GM23338 (cell line): Measurements from ENCODE around the gene FAF1. TPM values are rescaled to one million over a fixed set of nuclear protein-coding genes. Genes with fewer than 3 reads are reported as not detected.

Source experiments
- ATAC-seq: fragments of 200-7000 bp; cut with Tn5 transposase; 3 replicates; pipeline ENCODE4 v1.9.1; 2020
- DNase-seq: peaks from one replicate; pipeline ENCODE4 v3.0.0-alpha.2; 2015; ENCODE audit warnings: low spot score
- H2AFZ ChIP-seq: fragments of 200-600 bp; sonication (generic); 2 replicates; pipeline ENCODE4 v1.8.0; 2016; ENCODE audit warnings: antibody characterized with exemption, mild to moderate bottlenecking, moderate library complexity
- H3F3A ChIP-seq: fragments of 200-600 bp; sonication (generic); replicated peaks from 2 replicates; pipeline ENCODE4 v1.8.0; 2017; ENCODE audit warnings: antibody characterized with exemption, mixed run types, low read depth
- H3K27ac ChIP-seq: fragments of 200-600 bp; sonication (generic); 2 replicates; pipeline ENCODE4 v1.6.1; 2016; ENCODE audit warnings: low read depth
- H3K27me3 ChIP-seq: fragments of 200-600 bp; sonication (generic); 2 replicates; pipeline ENCODE4 v1.8.0; 2016; ENCODE audit warnings: mild to moderate bottlenecking, mixed run types, moderate library complexity; ENCODE audit not compliant: insufficient read depth
- H3K36me3 ChIP-seq: fragments of 200-600 bp; sonication (generic); 2 replicates; pipeline ENCODE4 v1.8.0; 2016; ENCODE audit warnings: mild to moderate bottlenecking; ENCODE audit not compliant: insufficient read depth
- H3K4me1 ChIP-seq: fragments of 200-600 bp; sonication (generic); 2 replicates; pipeline ENCODE4 v1.8.0; 2016; ENCODE audit warnings: mild to moderate bottlenecking, moderate library complexity; ENCODE audit not compliant: insufficient read depth
- H3K4me2 ChIP-seq: fragments of 200-600 bp; sonication (generic); 2 replicates; pipeline ENCODE4 v1.7.1; 2017; ENCODE audit warnings: mixed run types
- H3K4me3 ChIP-seq: fragments of 200-600 bp; sonication (generic); 2 replicates; pipeline ENCODE4 v1.6.1; 2016; ENCODE audit warnings: mixed run types
- H3K79me2 ChIP-seq: fragments of 200-600 bp; sonication (generic); replicated peaks from 2 replicates; pipeline ENCODE4 v1.8.0; 2017; ENCODE audit warnings: mild to moderate bottlenecking; ENCODE audit not compliant: insufficient read depth
- H3K9me2 ChIP-seq: fragments of 200-600 bp; sonication (generic); 2 replicates; pipeline ENCODE4 v1.8.0; 2017; ENCODE audit not compliant: insufficient read depth
- H4K20me1 ChIP-seq: fragments of 200-600 bp; sonication (generic); replicated peaks from 2 replicates; pipeline ENCODE4 v1.8.0; 2017; ENCODE audit warnings: mild to moderate bottlenecking; ENCODE audit not compliant: insufficient read depth
- H3K27ac Mint-ChIP-seq: 2 replicates; pipeline ENCODE4 v1.8.0; 2020; ENCODE audit warnings: inconsistent platforms, mild to moderate bottlenecking, moderate library complexity, mixed read lengths
- H3K27me3 Mint-ChIP-seq: 3 replicates; pipeline ENCODE4 v1.8.0; 2022; ENCODE audit warnings: low read depth, mild to moderate bottlenecking, moderate library complexity, mixed read lengths, inconsistent platforms; ENCODE audit not compliant: insufficient read depth, poor library complexity
- H3K36me3 Mint-ChIP-seq: 3 replicates; pipeline ENCODE4 v1.8.0; 2021; ENCODE audit warnings: low read depth, mild to moderate bottlenecking, inconsistent platforms, moderate library complexity, mixed read lengths
- H3K4me1 Mint-ChIP-seq: 3 replicates; pipeline ENCODE4 v1.8.0; 2020; ENCODE audit warnings: mild to moderate bottlenecking, inconsistent platforms, mixed read lengths
- H3K4me3 Mint-ChIP-seq: 3 replicates; pipeline ENCODE4 v1.8.0; 2021; ENCODE audit warnings: moderate library complexity, mild to moderate bottlenecking, inconsistent platforms, mixed read lengths
- H3K9me3 Mint-ChIP-seq: 3 replicates; pipeline ENCODE4 v1.8.0; 2020; ENCODE audit warnings: moderate library complexity, mild to moderate bottlenecking, inconsistent platforms, mixed read lengths
- CREB1 ChIP-seq: fragments of 250-450 bp; sonication (Bioruptor Pico); IDR thresholded peaks from 2 replicates; pipeline ENCODE4 v1.5.0; 2020; ENCODE audit warnings: low read depth, mild to moderate bottlenecking, moderate library complexity
- EZH2 ChIP-seq: fragments of 200-600 bp; sonication (generic); IDR thresholded peaks from one replicate; pipeline ENCODE4 v1.8.0; 2017; ENCODE audit warnings: antibody characterized with exemption, mild to moderate bottlenecking, low read depth; ENCODE audit not compliant: unreplicated experiment
- NANOG ChIP-seq: IDR thresholded peaks from 2 replicates; pipeline ENCODE4 v1.6.1; 2016; ENCODE audit warnings: antibody characterized with exemption, borderline replicate concordance
- POLR2AphosphoS5 ChIP-seq: IDR thresholded peaks from 2 replicates; pipeline ENCODE4 v1.6.1; 2016; ENCODE audit warnings: antibody characterized with exemption, low read depth
- ZNF331 ChIP-seq: fragments of 250-450 bp; sonication (Bioruptor Pico); IDR thresholded peaks from 2 replicates; pipeline ENCODE4 v1.5.0; 2020; ENCODE audit warnings: low read depth, mild to moderate bottlenecking, moderate library complexity
- polyA plus RNA-seq: library from polyadenylated mRNA; unstranded; fragments of >200 nt; fragmentation: Nextera tagmentation; extraction: Ambion mirVana; gene quantifications from 2 replicates; pipeline ENCODE4 v1.2.1, GENCODE V29; 2016
- total RNA-seq: library from RNA; depleted of rRNA; stranded (reverse); fragments of >200 nt; shearing (Covaris generic); gene quantifications from 2 replicates; pipeline ENCODE4 v1.2.3, GENCODE V29; 2014
- TF ChIP-seq, protein P1 (sequence below), 2 experiments: fragments of 200-600 bp in 1 of 2; sonication (generic) in 1 of 2; conservative IDR thresholded peaks; 2 replicates each; pipeline versions ENCODE4 v1.5.1 to v1.6.1; 2016 to 2017; ENCODE audit warnings: antibody characterized with exemption in 2 of 2, low read depth in 2 of 2, mild to moderate bottlenecking in 2 of 2, moderate library complexity in 1 of 2
- TF ChIP-seq, protein P2 (sequence below): IDR thresholded peaks from one replicate; pipeline ENCODE4 v1.6.1; 2018; ENCODE audit warnings: antibody characterized with exemption; ENCODE audit not compliant: unreplicated experiment

The FAF1 gene
- total and polyA plus RNA-seq, 2 experiments from 2014 or later, result 24.1 to 53.2 TPM

DNA sequence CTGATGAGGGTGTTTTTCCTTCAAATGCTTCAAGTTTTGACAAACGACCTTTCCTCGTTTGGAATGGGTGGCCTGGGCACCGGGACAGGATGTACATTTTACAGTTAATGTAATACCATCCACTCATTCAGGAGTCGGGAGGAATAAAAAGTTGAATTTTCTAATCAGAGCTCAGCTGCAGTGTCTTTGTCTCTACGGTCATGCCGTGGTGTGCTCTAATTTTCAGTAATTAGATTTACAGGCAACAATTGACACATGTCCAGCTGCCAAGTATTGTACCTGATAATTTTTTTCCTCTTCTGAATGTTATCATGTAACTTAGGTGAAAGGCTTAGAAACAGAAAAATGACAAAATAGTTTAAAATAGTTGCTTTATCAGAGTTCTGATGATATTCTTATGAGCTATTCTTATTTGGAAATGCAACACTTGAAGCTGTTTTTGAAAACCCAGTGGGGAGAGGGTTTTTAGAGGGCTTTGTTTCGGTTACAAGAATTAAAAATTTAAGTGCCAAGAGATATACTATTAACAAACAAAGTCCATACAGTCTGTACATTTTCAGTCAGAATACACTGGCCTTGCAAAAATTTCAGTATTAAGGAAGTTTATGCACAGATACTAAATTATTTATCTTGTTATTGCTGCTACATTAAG, 11.0 kb upstream of the FAF1 start:
- H3K4me2 ChIP-seq, result no peak overlapping the region
- H3K27me3 ChIP-seq, result peaks cover 99% of the 10 kb centered on the region
- no peak overlapping the region for H2AFZ ChIP-seq
- peaks cover 19% of the 10 kb centered on the region for H3K4me1 Mint-ChIP-seq
- peaks cover 40% of the 10 kb centered on the region for H3F3A ChIP-seq
- no peak overlapping the region for H3K27ac Mint-ChIP-seq
- TF ChIP-seq CREB1 (CRISPR knock-in tag), result no peak
- TF ChIP-seq NANOG, result no peak
- no peak for TF ChIP-seq POLR2AphosphoS5
- no peak for TF ChIP-seq ZNF331 (CRISPR knock-in tag)
- TF ChIP-seq, protein P1, sequence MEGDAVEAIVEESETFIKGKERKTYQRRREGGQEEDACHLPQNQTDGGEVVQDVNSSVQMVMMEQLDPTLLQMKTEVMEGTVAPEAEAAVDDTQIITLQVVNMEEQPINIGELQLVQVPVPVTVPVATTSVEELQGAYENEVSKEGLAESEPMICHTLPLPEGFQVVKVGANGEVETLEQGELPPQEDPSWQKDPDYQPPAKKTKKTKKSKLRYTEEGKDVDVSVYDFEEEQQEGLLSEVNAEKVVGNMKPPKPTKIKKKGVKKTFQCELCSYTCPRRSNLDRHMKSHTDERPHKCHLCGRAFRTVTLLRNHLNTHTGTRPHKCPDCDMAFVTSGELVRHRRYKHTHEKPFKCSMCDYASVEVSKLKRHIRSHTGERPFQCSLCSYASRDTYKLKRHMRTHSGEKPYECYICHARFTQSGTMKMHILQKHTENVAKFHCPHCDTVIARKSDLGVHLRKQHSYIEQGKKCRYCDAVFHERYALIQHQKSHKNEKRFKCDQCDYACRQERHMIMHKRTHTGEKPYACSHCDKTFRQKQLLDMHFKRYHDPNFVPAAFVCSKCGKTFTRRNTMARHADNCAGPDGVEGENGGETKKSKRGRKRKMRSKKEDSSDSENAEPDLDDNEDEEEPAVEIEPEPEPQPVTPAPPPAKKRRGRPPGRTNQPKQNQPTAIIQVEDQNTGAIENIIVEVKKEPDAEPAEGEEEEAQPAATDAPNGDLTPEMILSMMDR (conservative IDR thresholded peaks at IDR 0.05; ENCODE audit: low read depth in 2 of 2), result no peak
- TF ChIP-seq, protein P2, sequence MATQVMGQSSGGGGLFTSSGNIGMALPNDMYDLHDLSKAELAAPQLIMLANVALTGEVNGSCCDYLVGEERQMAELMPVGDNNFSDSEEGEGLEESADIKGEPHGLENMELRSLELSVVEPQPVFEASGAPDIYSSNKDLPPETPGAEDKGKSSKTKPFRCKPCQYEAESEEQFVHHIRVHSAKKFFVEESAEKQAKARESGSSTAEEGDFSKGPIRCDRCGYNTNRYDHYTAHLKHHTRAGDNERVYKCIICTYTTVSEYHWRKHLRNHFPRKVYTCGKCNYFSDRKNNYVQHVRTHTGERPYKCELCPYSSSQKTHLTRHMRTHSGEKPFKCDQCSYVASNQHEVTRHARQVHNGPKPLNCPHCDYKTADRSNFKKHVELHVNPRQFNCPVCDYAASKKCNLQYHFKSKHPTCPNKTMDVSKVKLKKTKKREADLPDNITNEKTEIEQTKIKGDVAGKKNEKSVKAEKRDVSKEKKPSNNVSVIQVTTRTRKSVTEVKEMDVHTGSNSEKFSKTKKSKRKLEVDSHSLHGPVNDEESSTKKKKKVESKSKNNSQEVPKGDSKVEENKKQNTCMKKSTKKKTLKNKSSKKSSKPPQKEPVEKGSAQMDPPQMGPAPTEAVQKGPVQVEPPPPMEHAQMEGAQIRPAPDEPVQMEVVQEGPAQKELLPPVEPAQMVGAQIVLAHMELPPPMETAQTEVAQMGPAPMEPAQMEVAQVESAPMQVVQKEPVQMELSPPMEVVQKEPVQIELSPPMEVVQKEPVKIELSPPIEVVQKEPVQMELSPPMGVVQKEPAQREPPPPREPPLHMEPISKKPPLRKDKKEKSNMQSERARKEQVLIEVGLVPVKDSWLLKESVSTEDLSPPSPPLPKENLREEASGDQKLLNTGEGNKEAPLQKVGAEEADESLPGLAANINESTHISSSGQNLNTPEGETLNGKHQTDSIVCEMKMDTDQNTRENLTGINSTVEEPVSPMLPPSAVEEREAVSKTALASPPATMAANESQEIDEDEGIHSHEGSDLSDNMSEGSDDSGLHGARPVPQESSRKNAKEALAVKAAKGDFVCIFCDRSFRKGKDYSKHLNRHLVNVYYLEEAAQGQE, result no peak
- peak; percentile 25 for TF ChIP-seq EZH2
- 0 out of 3 replicates have a peak overlapping the region, but pooled peaks have one; percentile 21 for H3K4me3 Mint-ChIP-seq
- peaks cover 49% of the 10 kb centered on the region for H4K20me1 ChIP-seq
- peaks cover 92% of the 10 kb centered on the region for H3K27me3 Mint-ChIP-seq
- H3K4me1 ChIP-seq, result peaks cover 26% of the 10 kb centered on the region
- H3K36me3 Mint-ChIP-seq, result no peaks in the 10 kb centered on the region
- H3K79me2 ChIP-seq, result no peaks in the 10 kb centered on the region
- ATAC-seq (no peak), DNase-seq (no peak)
- no peaks in the 10 kb centered on the region for H3K9me2 ChIP-seq
- no peak overlapping the region for H3K27ac ChIP-seq
- no peaks in the 10 kb centered on the region for H3K9me3 Mint-ChIP-seq
- H3K4me3 ChIP-seq, result no peak overlapping the region
- H3K36me3 ChIP-seq, result no peaks in the 10 kb centered on the region

DNA sequence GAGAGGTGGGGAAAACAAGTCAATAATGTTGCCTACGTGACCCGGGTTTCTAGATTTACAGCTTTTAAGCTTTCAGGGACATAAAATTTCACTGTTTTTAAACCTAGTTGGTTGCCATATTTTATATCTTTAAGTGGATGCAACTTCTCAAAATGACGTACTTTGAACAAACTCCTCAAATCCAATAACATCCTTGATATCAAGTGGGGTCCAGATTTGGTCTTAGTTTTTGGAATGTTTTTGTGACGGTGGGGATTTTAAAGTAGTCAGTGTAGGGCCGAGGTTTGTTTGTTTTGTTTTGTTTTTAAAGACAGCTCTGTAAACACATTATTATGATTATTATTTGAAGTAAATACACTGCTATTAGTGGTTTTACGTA, 10.4 kb upstream of the FAF1 start:
- H3K27ac Mint-ChIP-seq, result no peak overlapping the region
- H3K9me3 Mint-ChIP-seq, result no peaks in the 10 kb centered on the region
- no peak overlapping the region for H3K27ac ChIP-seq
- H3F3A ChIP-seq, result peaks cover 40% of the 10 kb centered on the region
- ATAC-seq (no peak), DNase-seq (no peak)
- peaks cover 43% of the 10 kb centered on the region for H4K20me1 ChIP-seq
- peaks cover 99% of the 10 kb centered on the region for H3K27me3 ChIP-seq
- peaks cover 18% of the 10 kb centered on the region for H3K4me1 Mint-ChIP-seq
- H3K27me3 Mint-ChIP-seq, result peaks cover 90% of the 10 kb centered on the region
- H3K36me3 Mint-ChIP-seq, result no peaks in the 10 kb centered on the region
- H2AFZ ChIP-seq, result no peak overlapping the region
- peak overlapping the region; percentile 99 for H3K4me2 ChIP-seq
- H3K4me1 ChIP-seq, result peaks cover 21% of the 10 kb centered on the region; the same call in 1 of the 2 replicates
- H3K36me3 ChIP-seq, result no peaks in the 10 kb centered on the region
- H3K9me2 ChIP-seq, result no peaks in the 10 kb centered on the region
- TF ChIP-seq EZH2 (peak; percentile 4), POLR2AphosphoS5 (no peak)
- no peaks in the 10 kb centered on the region for H3K79me2 ChIP-seq
- peak overlapping the region; percentile 80 for H3K4me3 ChIP-seq
- peak overlapping the region; percentile 67; the same call in 2 of the 3 replicates for H3K4me3 Mint-ChIP-seq
